Activated T-helper 17 cell treated with anti-CD3 and anti-CD28 coated beads, Interleukin-2, amount 50 U/mL, for 72 hours (primary cell): ENCODE results near the gene PPP1R11. TPM values are rescaled to one million over a fixed set of nuclear protein-coding genes. Genes with fewer than 3 reads are reported as not detected.
A peak's percentile ranks its signal among the peaks of the same experiment; 100 is the strongest.

Source experiments
- ATAC-seq: fragments of 150-1000 bp; cut with Tn5 transposase; replicated peaks from 2 replicates; pipeline ENCODE4 v1.10.0; 2021; ENCODE audit warnings: mild to moderate bottlenecking, moderate library complexity
- H3K27ac Mint-ChIP-seq: one replicate; pipeline ENCODE4 v1.8.0; 2022; ENCODE audit warnings: mixed read lengths
- H3K27me3 Mint-ChIP-seq: one replicate; pipeline ENCODE4 v1.8.0; 2022; ENCODE audit warnings: mixed read lengths
- H3K36me3 Mint-ChIP-seq: one replicate; pipeline ENCODE4 v1.8.0; 2022; ENCODE audit warnings: low read depth, mild to moderate bottlenecking, mixed read lengths
- H3K4me1 Mint-ChIP-seq: one replicate; pipeline ENCODE4 v1.8.0; 2022; ENCODE audit warnings: mixed read lengths
- H3K4me3 Mint-ChIP-seq: one replicate; pipeline ENCODE4 v1.8.0; 2022; ENCODE audit warnings: mild to moderate bottlenecking, mixed read lengths
- H3K9me3 Mint-ChIP-seq: one replicate; pipeline ENCODE4 v1.8.0; 2022; ENCODE audit warnings: mixed read lengths
- total RNA-seq, 2 donors: library from RNA; stranded (reverse); gene quantifications; one replicate each; pipeline ENCODE4 v1.2.3, GENCODE V29; 2022

Gene PPP1R11
- total RNA-seq, 2 donors from 2014 or later = 50.8 to 69.9 TPM

- ATAC-seq = no peak
- Mint-ChIP-seq H3K9me3 (no peaks in the 10 kb centered on the region), H3K4me3 (no peak overlapping the region), H3K27ac (no peak overlapping the region), H3K36me3 (no peaks in the 10 kb centered on the region), H3K27me3 (peaks cover 52% of the 10 kb centered on the region), H3K4me1 (peaks cover 18% of the 10 kb centered on the region)
Observed at GRCh38 chr6:30097902-30098768, 31.1 kb downstream of the PPP1R11 start.

GRCh38 chr6:30100154-30100553 lies 33.2 kb downstream of the PPP1R11 start:
- ATAC-seq = no peak
- H3K27ac Mint-ChIP-seq = no peak overlapping the region
- peaks cover 47% of the 10 kb centered on the region for H3K27me3 Mint-ChIP-seq
- H3K9me3 Mint-ChIP-seq = no peaks in the 10 kb centered on the region
- no peaks in the 10 kb centered on the region for H3K36me3 Mint-ChIP-seq
- peak overlapping the region; percentile 88 for H3K4me3 Mint-ChIP-seq
- peaks cover 24% of the 10 kb centered on the region for H3K4me1 Mint-ChIP-seq

GRCh38 chr6:30100585-30101443 lies 33.8 kb downstream of the PPP1R11 start:
- H3K4me1 Mint-ChIP-seq = peaks cover 24% of the 10 kb centered on the region
- peaks cover 42% of the 10 kb centered on the region for H3K27me3 Mint-ChIP-seq
- peak; percentile 13 for ATAC-seq
- peak overlapping the region; percentile 88 for H3K4me3 Mint-ChIP-seq
- no peaks in the 10 kb centered on the region for H3K36me3 Mint-ChIP-seq
- H3K9me3 Mint-ChIP-seq = no peaks in the 10 kb centered on the region
- H3K27ac Mint-ChIP-seq = no peak overlapping the region

- peak; percentile 80 for ATAC-seq
- Mint-ChIP-seq H3K27ac (no peak overlapping the region), H3K9me3 (no peaks in the 10 kb centered on the region), H3K27me3 (peaks cover 42% of the 10 kb centered on the region), H3K4me3 (peak overlapping the region; percentile 88), H3K4me1 (peaks cover 24% of the 10 kb centered on the region), H3K36me3 (no peaks in the 10 kb centered on the region)
Observed at GRCh38 chr6:30101444-30102413, 34.7 kb downstream of the PPP1R11 start.

- Mint-ChIP-seq H3K9me3 (no peaks in the 10 kb centered on the region), H3K4me1 (peaks cover 19% of the 10 kb centered on the region), H3K36me3 (no peaks in the 10 kb centered on the region), H3K4me3 (peak overlapping the region; percentile 88), H3K27me3 (peaks cover 38% of the 10 kb centered on the region), H3K27ac (no peak overlapping the region)
- peak; percentile 6 for ATAC-seq
Observed at GRCh38 chr6:30102414-30102969, 35.5 kb downstream of the PPP1R11 start.

GRCh38 chr6:30102970-30103871 lies 36.2 kb downstream of the PPP1R11 start:
- Mint-ChIP-seq H3K9me3 (no peaks in the 10 kb centered on the region), H3K4me3 (peak overlapping the region; percentile 88), H3K27ac (peak overlapping the region; percentile 72), H3K4me1 (peaks cover 14% of the 10 kb centered on the region), H3K36me3 (no peaks in the 10 kb centered on the region), H3K27me3 (peaks cover 42% of the 10 kb centered on the region)
- peak; percentile 80 for ATAC-seq

GRCh38 chr6:30103872-30104179 lies 36.8 kb downstream of the PPP1R11 start:
- H3K9me3 Mint-ChIP-seq = no peaks in the 10 kb centered on the region
- peaks cover 14% of the 10 kb centered on the region for H3K4me1 Mint-ChIP-seq
- no peak for ATAC-seq
- H3K27ac Mint-ChIP-seq = peak overlapping the region; percentile 72
- H3K4me3 Mint-ChIP-seq = peak overlapping the region; percentile 88
- H3K36me3 Mint-ChIP-seq = no peaks in the 10 kb centered on the region
- peaks cover 42% of the 10 kb centered on the region for H3K27me3 Mint-ChIP-seq

- H3K27me3 Mint-ChIP-seq = peaks cover 36% of the 10 kb centered on the region
- no peaks in the 10 kb centered on the region for H3K36me3 Mint-ChIP-seq
- no peaks in the 10 kb centered on the region for H3K9me3 Mint-ChIP-seq
- ATAC-seq = no peak
- H3K27ac Mint-ChIP-seq = no peak overlapping the region
- peaks cover 14% of the 10 kb centered on the region for H3K4me1 Mint-ChIP-seq
- H3K4me3 Mint-ChIP-seq = no peak overlapping the region
Observed at GRCh38 chr6:30104661-30105060, 37.7 kb downstream of the PPP1R11 start.

GRCh38 chr6:30111266-30111856 lies 44.4 kb downstream of the PPP1R11 start:
- no peak overlapping the region for H3K27ac Mint-ChIP-seq
- no peak overlapping the region for H3K4me3 Mint-ChIP-seq
- H3K27me3 Mint-ChIP-seq = peaks cover 50% of the 10 kb centered on the region
- no peaks in the 10 kb centered on the region for H3K36me3 Mint-ChIP-seq
- ATAC-seq = no peak
- no peaks in the 10 kb centered on the region for H3K9me3 Mint-ChIP-seq
- H3K4me1 Mint-ChIP-seq = peaks cover 6% of the 10 kb centered on the region

GRCh38 chr6:30112402-30112994 lies 45.5 kb downstream of the PPP1R11 start:
- Mint-ChIP-seq H3K9me3 (no peaks in the 10 kb centered on the region), H3K27ac (no peak overlapping the region), H3K4me3 (no peak overlapping the region), H3K27me3 (peaks cover 49% of the 10 kb centered on the region), H3K36me3 (no peaks in the 10 kb centered on the region), H3K4me1 (peaks cover 6% of the 10 kb centered on the region)
- no peak for ATAC-seq

- H3K4me1 Mint-ChIP-seq = peaks cover 6% of the 10 kb centered on the region
- no peaks in the 10 kb centered on the region for H3K36me3 Mint-ChIP-seq
- ATAC-seq = peak; percentile 77
- peaks cover 45% of the 10 kb centered on the region for H3K27me3 Mint-ChIP-seq
- no peaks in the 10 kb centered on the region for H3K9me3 Mint-ChIP-seq
- no peak within 1 kb of the TSS for H3K27ac Mint-ChIP-seq
- no peak within 1 kb of the TSS for H3K4me3 Mint-ChIP-seq
Observed at GRCh38 chr6:30113003-30113759, 46.2 kb downstream of the PPP1R11 start, which contains the start of gene TRIM31. Gene TRIM31 (minus strand): TSS chr6:30113090. CDS start chr6:30112805, 285 bp downstream.

- no peak for ATAC-seq
- H3K27me3 Mint-ChIP-seq = peaks cover 38% of the 10 kb centered on the region
- H3K4me1 Mint-ChIP-seq = peaks cover 6% of the 10 kb centered on the region
- no peaks in the 10 kb centered on the region for H3K36me3 Mint-ChIP-seq
- no peaks in the 10 kb centered on the region for H3K9me3 Mint-ChIP-seq
- no peak overlapping the region for H3K27ac Mint-ChIP-seq
- H3K4me3 Mint-ChIP-seq = no peak overlapping the region
Observed at GRCh38 chr6:30113841-30114240, 46.8 kb downstream of the PPP1R11 start.
